HepG2 (cell line): ENCODE data around the gene IQCH. TPM values are rescaled to one million over a fixed set of nuclear protein-coding genes. Genes with fewer than 3 reads are reported as not detected.
A peak's percentile ranks its signal among the peaks of the same experiment; 100 is the strongest.

Experiments used
- CBFB ChIP-seq: sonication (generic); formaldehyde crosslinking; IDR thresholded peaks from 2 replicates; pipeline ENCODE4 v1.4.0; 2020; ENCODE audit warnings: missing genetic modification reagents
- HCFC1 ChIP-seq: fragments of 150-350 bp; IDR thresholded peaks from 2 replicates; pipeline ENCODE4 v1.6.1; 2014; ENCODE audit warnings: low read depth, low read length
- HDAC1 ChIP-seq: sonication (generic); formaldehyde crosslinking; IDR thresholded peaks from 2 replicates; pipeline ENCODE4 v1.5.1; 2020; ENCODE audit warnings: mild to moderate bottlenecking, missing genetic modification reagents
- MEIS1 ChIP-seq: sonication (generic); formaldehyde crosslinking; IDR thresholded peaks from 2 replicates; pipeline ENCODE4 v1.9.0; 2021; ENCODE audit warnings: mild to moderate bottlenecking, missing genetic modification reagents, moderate library complexity, borderline replicate concordance
- MIER3 ChIP-seq: IDR thresholded peaks from 2 replicates; pipeline ENCODE4 v1.6.1; 2016; ENCODE audit warnings: missing compliant biosample characterization, borderline replicate concordance
- NR2F2 ChIP-seq: IDR thresholded peaks from 2 replicates; pipeline ENCODE4 v1.6.1; 2012; ENCODE audit warnings: low read depth, inconsistent platforms, borderline replicate concordance
- PHF20 ChIP-seq: sonication (generic); formaldehyde crosslinking; IDR thresholded peaks from 2 replicates; pipeline ENCODE4 v1.5.0; 2020; ENCODE audit warnings: mild to moderate bottlenecking, missing genetic modification reagents
- RFX5 ChIP-seq: IDR thresholded peaks from 2 replicates; pipeline ENCODE4 v1.6.1; 2011; ENCODE audit warnings: low read depth, low read length, improper control_type of control experiment
- SNRNP70 ChIP-seq: fragments of 200-400 bp; formaldehyde crosslinking; IDR thresholded peaks from 2 replicates; pipeline ENCODE4 v1.6.1; 2017; ENCODE audit warnings: mild to moderate bottlenecking, low read depth, low read length, moderate library complexity
- ZNF121 ChIP-seq: sonication (generic); formaldehyde crosslinking; IDR thresholded peaks from 2 replicates; pipeline ENCODE4 v1.5.0; 2020; ENCODE audit warnings: mild to moderate bottlenecking, missing genetic modification reagents
- ZNF747 ChIP-seq: sonication (generic); formaldehyde crosslinking; IDR thresholded peaks from 2 replicates; pipeline ENCODE4 v1.8.1; 2023; ENCODE audit warnings: missing genetic modification reagents, mild to moderate bottlenecking, borderline replicate concordance
- polyA plus RNA-seq, 8 experiments: library from polyadenylated mRNA; depleted of rRNA in 3 of 8; stranded (reverse) in 7 of 8; unstranded in 1 of 8; fragments of >200 nt; fragmentation: Illumina TruSeq in 4 of 8; extraction: Trizol in 4 of 8; gene quantifications; 2 replicates each; pipeline versions ENCODE4 v1.2.1 to v1.2.3, GENCODE V29; 2011 to 2016; ENCODE audit warnings: low read depth in 4 of 8, missing spikeins in 1 of 8, mixed read lengths in 1 of 8; ENCODE audit not compliant: insufficient read depth in 1 of 8
- total RNA-seq, 5 experiments: library from RNA; depleted of rRNA; stranded (reverse); fragments of >200 nt; fragmentation: Illumina TruSeq; extraction: Trizol; gene quantifications; 2 replicates each; pipeline ENCODE4 v1.2.3, GENCODE V29; 2016; ENCODE audit warnings: low read depth in 1 of 5
- TF ChIP-seq, protein P1 (sequence below): sonication (generic); formaldehyde crosslinking; IDR thresholded peaks from 2 replicates; pipeline ENCODE4 v1.5.1; 2020; ENCODE audit warnings: mild to moderate bottlenecking, missing genetic modification reagents, borderline replicate concordance
- TF ChIP-seq, protein P2 (sequence below): IDR thresholded peaks from 2 replicates; pipeline ENCODE4 v1.6.1; 2016; ENCODE audit warnings: missing genetic modification reagents, missing compliant biosample characterization
- TF ChIP-seq, protein P3 (sequence below): sonication (generic); formaldehyde crosslinking; IDR thresholded peaks from 2 replicates; pipeline ENCODE4 v1.4.0; 2020; ENCODE audit warnings: missing genetic modification reagents
- TF ChIP-seq, protein P4 (sequence below): sonication (generic); formaldehyde crosslinking; IDR thresholded peaks from 2 replicates; pipeline ENCODE4 v1.4.0; 2020; ENCODE audit warnings: missing genetic modification reagents, borderline replicate concordance
- TF ChIP-seq, protein P5 (sequence below): sonication (generic); formaldehyde crosslinking; IDR thresholded peaks from 2 replicates; pipeline ENCODE4 v1.9.0; 2021; ENCODE audit warnings: missing genetic modification reagents, borderline replicate concordance

The IQCH gene
- total and polyA plus RNA-seq, 2 of the 13 experiments (the other 11 are each of a cell fraction or from before 2014, with no cell fraction given) = 0.16 to 0.55 TPM

DNA sequence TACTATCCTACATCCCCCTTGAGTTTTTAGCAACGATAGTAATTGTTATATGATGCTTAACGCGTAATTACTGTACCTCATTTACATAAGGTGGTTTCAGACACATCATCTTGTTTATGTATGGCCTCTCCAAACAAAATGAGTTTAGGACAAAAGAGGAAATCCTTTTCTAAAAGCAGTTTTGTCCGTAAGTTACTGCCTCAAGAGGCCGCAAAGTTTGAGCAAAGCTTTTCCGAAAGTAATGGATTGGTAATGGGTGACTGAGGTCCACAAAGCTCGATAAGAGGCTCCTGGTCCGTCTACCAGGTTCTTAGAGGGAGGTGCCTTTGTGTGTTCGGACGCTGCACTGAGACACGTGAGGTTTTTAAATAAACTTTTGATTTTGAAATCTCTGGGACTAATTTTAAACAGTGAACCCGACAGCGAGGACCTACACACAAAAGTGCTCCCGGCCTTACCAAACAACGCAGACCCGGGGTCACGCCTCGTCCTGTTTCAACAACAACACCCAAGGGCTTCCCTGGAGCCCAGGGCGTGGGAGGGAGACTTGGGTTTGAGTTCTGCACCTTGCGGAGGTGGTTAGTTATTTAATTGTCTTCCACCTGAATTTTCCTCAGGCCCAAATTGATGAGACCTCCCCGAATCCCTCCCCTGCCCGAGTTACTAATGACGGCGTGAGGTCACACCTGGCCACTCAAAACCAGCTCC lies 265.9 kb downstream of the IQCH start (continued):
- TF ChIP-seq, protein P1, sequence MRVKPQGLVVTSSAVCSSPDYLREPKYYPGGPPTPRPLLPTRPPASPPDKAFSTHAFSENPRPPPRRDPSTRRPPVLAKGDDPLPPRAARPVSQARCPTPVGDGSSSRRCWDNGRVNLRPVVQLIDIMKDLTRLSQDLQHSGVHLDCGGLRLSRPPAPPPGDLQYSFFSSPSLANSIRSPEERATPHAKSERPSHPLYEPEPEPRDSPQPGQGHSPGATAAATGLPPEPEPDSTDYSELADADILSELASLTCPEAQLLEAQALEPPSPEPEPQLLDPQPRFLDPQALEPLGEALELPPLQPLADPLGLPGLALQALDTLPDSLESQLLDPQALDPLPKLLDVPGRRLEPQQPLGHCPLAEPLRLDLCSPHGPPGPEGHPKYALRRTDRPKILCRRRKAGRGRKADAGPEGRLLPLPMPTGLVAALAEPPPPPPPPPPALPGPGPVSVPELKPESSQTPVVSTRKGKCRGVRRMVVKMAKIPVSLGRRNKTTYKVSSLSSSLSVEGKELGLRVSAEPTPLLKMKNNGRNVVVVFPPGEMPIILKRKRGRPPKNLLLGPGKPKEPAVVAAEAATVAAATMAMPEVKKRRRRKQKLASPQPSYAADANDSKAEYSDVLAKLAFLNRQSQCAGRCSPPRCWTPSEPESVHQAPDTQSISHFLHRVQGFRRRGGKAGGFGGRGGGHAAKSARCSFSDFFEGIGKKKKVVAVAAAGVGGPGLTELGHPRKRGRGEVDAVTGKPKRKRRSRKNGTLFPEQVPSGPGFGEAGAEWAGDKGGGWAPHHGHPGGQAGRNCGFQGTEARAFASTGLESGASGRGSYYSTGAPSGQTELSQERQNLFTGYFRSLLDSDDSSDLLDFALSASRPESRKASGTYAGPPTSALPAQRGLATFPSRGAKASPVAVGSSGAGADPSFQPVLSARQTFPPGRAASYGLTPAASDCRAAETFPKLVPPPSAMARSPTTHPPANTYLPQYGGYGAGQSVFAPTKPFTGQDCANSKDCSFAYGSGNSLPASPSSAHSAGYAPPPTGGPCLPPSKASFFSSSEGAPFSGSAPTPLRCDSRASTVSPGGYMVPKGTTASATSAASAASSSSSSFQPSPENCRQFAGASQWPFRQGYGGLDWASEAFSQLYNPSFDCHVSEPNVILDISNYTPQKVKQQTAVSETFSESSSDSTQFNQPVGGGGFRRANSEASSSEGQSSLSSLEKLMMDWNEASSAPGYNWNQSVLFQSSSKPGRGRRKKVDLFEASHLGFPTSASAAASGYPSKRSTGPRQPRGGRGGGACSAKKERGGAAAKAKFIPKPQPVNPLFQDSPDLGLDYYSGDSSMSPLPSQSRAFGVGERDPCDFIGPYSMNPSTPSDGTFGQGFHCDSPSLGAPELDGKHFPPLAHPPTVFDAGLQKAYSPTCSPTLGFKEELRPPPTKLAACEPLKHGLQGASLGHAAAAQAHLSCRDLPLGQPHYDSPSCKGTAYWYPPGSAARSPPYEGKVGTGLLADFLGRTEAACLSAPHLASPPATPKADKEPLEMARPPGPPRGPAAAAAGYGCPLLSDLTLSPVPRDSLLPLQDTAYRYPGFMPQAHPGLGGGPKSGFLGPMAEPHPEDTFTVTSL (CRISPR knock-in tag) = 0 out of 2 replicates have a peak, but pooled peaks have one; percentile 31
- TF ChIP-seq, protein P2, sequence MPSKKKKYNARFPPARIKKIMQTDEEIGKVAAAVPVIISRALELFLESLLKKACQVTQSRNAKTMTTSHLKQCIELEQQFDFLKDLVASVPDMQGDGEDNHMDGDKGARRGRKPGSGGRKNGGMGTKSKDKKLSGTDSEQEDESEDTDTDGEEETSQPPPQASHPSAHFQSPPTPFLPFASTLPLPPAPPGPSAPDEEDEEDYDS (CRISPR knock-in tag) = 0 out of 2 replicates have a peak, but pooled peaks have one; percentile 13
- peak; percentile 88; the same call in 1 of the 2 replicates for TF ChIP-seq RFX5
- 0 out of 2 replicates have a peak, but pooled peaks have one; percentile 1 for TF ChIP-seq CBFB
- TF ChIP-seq PHF20 (CRISPR knock-in tag) = 0 out of 2 replicates have a peak, but pooled peaks have one; percentile 12
- TF ChIP-seq HDAC1 (CRISPR knock-in tag) = peak; percentile 29; the same call in 1 of the 2 replicates
- no peak for TF ChIP-seq ZNF747 (CRISPR knock-in tag)
- TF ChIP-seq MIER3 (CRISPR knock-in tag) = 0 out of 2 replicates have a peak, but pooled peaks have one; percentile 10
- TF ChIP-seq, protein P3, sequence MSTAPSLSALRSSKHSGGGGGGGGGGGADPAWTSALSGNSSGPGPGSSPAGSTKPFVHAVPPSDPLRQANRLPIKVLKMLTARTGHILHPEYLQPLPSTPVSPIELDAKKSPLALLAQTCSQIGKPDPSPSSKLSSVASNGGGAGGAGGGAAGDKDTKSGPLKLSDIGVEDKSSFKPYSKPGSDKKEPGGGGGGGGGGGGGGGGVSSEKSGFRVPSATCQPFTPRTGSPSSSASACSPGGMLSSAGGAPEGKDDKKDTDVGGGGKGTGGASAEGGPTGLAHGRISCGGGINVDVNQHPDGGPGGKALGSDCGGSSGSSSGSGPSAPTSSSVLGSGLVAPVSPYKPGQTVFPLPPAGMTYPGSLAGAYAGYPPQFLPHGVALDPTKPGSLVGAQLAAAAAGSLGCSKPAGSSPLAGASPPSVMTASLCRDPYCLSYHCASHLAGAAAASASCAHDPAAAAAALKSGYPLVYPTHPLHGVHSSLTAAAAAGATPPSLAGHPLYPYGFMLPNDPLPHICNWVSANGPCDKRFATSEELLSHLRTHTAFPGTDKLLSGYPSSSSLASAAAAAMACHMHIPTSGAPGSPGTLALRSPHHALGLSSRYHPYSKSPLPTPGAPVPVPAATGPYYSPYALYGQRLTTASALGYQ (CRISPR knock-in tag) = 0 out of 2 replicates have a peak, but pooled peaks have one; percentile 10
- TF ChIP-seq, protein P4, sequence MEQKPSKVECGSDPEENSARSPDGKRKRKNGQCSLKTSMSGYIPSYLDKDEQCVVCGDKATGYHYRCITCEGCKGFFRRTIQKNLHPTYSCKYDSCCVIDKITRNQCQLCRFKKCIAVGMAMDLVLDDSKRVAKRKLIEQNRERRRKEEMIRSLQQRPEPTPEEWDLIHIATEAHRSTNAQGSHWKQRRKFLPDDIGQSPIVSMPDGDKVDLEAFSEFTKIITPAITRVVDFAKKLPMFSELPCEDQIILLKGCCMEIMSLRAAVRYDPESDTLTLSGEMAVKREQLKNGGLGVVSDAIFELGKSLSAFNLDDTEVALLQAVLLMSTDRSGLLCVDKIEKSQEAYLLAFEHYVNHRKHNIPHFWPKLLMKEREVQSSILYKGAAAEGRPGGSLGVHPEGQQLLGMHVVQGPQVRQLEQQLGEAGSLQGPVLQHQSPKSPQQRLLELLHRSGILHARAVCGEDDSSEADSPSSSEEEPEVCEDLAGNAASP (CRISPR knock-in tag) = no peak
- TF ChIP-seq NR2F2 = no peak
- 0 out of 2 replicates have a peak, but pooled peaks have one; percentile 5 for TF ChIP-seq MEIS1 (CRISPR knock-in tag)
- no peak for TF ChIP-seq HCFC1
- no peak for TF ChIP-seq ZNF121
- TF ChIP-seq, protein P5, sequence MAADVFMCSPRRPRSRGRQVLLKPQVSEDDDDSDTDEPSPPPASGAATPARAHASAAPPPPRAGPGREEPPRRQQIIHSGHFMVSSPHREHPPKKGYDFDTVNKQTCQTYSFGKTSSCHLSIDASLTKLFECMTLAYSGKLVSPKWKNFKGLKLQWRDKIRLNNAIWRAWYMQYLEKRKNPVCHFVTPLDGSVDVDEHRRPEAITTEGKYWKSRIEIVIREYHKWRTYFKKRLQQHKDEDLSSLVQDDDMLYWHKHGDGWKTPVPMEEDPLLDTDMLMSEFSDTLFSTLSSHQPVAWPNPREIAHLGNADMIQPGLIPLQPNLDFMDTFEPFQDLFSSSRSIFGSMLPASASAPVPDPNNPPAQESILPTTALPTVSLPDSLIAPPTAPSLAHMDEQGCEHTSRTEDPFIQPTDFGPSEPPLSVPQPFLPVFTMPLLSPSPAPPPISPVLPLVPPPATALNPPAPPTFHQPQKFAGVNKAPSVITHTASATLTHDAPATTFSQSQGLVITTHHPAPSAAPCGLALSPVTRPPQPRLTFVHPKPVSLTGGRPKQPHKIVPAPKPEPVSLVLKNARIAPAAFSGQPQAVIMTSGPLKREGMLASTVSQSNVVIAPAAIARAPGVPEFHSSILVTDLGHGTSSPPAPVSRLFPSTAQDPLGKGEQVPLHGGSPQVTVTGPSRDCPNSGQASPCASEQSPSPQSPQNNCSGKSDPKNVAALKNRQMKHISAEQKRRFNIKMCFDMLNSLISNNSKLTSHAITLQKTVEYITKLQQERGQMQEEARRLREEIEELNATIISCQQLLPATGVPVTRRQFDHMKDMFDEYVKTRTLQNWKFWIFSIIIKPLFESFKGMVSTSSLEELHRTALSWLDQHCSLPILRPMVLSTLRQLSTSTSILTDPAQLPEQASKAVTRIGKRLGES (CRISPR knock-in tag) = 0 out of 2 replicates have a peak, but pooled peaks have one; percentile 30
- TF ChIP-seq SNRNP70 = no peak
